ENCODE results near the gene AUTS2.

DNA sequence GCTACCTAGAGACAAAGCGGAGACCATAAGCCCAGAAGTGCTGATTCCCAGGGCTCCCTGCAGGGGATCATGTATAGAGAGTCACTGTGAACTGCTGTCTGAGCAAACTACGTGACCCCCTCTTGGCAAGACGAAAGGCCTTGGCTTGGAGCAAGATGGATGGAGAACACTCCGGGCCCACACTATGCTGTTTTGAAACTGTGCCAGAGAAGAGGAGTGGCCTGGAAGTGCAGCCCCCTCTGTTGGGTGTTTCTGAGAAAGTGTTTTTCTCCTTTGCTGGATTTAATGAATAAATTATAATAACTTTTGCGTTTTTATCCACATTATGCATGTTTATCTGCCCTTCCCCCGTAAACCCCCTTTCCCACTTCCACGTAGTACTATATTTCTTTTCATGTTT lies 894.4 kb downstream of the AUTS2 start:
- TF ChIP-seq, protein P1, sequence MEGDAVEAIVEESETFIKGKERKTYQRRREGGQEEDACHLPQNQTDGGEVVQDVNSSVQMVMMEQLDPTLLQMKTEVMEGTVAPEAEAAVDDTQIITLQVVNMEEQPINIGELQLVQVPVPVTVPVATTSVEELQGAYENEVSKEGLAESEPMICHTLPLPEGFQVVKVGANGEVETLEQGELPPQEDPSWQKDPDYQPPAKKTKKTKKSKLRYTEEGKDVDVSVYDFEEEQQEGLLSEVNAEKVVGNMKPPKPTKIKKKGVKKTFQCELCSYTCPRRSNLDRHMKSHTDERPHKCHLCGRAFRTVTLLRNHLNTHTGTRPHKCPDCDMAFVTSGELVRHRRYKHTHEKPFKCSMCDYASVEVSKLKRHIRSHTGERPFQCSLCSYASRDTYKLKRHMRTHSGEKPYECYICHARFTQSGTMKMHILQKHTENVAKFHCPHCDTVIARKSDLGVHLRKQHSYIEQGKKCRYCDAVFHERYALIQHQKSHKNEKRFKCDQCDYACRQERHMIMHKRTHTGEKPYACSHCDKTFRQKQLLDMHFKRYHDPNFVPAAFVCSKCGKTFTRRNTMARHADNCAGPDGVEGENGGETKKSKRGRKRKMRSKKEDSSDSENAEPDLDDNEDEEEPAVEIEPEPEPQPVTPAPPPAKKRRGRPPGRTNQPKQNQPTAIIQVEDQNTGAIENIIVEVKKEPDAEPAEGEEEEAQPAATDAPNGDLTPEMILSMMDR (IDR thresholded peaks at IDR 0.05), result no peak
- no peak for TF ChIP-seq POLR2AphosphoS5 (IDR thresholded peaks at IDR 0.05)
